GM18520 (cell line): Measurements from ENCODE around the gene MED12.
A peak's percentile ranks its signal among the peaks of the same experiment; 100 is the strongest.
"Not testable (repeated sequence)": the region's sequence is repeated elsewhere in the genome, so short reads cannot be mapped to it uniquely, and the experiment has no call there.

ENCODE experiments used
- ATAC-seq: cut with Tn5 transposase; IDR thresholded peaks from one replicate; pipeline ENCODE4 v1.9.1; 2021; ENCODE audit not compliant: unreplicated experiment

Gene MED12

DNA sequence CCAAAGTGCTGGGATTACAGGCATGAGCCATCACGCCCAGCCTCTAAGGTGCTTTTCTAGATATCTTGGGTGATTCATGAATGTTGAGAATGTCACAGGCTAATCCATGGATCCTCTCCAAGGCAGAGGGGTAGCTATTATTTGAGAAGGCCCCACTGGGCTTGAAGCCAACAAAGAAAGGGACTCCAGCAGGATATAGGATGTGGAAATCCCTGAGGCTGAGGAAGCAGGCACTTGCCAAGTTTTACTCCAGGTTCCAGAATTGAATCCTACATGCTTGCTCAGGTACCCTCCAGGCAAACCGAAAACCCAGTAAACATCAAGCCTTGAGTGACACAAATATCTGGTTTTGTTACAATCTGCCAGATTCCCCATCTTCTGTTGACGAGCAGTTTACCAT is 42.1 kb downstream of the MED12 start:
- ATAC-seq = no peak

DNA sequence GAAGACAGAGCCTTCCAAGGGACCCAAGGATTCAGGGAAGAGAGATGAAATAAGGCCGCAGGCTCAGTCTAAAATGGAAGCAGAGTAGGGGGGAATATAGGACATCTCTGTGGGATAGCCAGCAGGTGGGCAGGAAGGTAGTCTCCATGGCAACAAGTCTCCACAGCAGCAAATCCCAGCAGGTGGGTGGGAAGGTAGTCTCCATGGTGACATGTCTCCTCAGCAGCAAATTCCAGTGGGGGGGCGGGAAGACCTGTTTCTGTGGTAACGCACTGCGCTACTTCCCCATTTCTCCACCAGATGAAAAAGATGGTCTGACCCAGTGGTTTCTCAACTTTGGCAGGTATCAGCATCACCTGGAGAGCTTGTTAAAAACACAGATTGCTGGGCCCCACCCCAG is 44.6 kb downstream of the MED12 start:
- no peak for ATAC-seq

DNA sequence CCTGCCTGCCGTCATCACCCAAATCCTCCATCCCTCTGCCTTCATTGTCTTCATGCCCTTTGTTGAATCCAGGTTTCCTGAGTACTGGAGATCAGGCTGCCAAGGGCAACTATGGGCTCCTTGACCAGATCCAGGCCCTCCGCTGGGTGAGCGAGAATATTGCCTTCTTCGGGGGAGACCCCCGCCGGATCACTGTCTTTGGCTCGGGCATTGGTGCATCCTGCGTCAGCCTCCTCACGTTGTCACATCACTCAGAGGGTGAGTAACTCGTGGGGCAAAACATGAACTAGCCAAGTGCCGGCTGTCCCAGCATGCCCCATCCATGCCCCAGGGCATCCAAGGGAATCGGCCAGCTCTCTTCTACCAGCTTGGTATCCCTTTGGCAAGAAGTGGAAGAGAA is 45.7 kb downstream of the MED12 start:
- ATAC-seq = no peak

DNA sequence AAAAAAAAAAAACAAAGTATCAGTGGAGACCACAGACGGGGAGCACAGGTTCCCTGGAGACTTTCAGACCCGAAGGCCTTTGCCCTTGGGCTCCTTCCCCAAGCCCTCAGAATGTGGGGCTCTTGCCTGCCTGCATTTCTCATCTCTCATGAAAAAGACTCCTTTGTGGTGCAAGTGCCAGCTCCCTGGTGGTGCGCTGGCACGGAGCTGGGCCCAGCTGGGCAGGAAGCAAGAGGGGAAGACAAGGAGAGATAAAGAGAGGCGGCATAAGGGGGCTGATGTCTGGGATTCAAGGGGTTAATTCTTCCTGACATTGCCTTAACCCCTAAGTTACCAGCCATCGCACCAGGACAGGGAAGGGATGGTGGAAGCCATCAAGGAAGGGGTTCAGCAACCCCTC is 48.1 kb downstream of the MED12 start:
- no peak for ATAC-seq

GRCh38 chrX:71167031-71167781 is 48.8 kb downstream of the MED12 start:
- no peak for ATAC-seq

- ATAC-seq = no peak
Measured at GRCh38 chrX:71168134-71168533, 49.7 kb downstream of the MED12 start.

- ATAC-seq = no peak
Measured at GRCh38 chrX:71169586-71169985, 51.2 kb downstream of the MED12 start.

GRCh38 chrX:71170660-71171059 is 52.3 kb downstream of the MED12 start:
- no peak for ATAC-seq

GRCh38 chrX:71171110-71171801 is 52.9 kb downstream of the MED12 start:
- no peak for ATAC-seq

- ATAC-seq = no peak
Measured at GRCh38 chrX:71173440-71173839, 55.0 kb downstream of the MED12 start.

DNA sequence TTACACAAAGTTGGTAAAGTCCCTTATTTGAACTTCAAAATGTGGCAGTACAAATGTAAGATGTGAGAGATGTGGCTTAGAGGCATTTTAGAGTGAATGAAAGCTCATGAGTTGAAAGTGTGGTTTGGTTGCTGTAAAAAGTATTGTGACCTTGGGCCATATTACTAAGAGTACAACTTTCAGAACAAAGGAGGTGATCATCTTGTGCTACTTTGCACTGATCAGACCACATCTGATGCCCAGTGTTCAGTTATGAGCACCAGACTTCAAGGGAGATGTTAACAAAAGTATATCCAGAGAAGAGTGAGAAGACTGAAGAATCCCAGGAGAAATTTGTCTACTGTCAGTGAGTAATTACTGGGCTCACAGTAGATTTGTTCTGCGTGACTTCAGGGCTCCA is 56.4 kb downstream of the MED12 start:
- no peak for ATAC-seq

DNA sequence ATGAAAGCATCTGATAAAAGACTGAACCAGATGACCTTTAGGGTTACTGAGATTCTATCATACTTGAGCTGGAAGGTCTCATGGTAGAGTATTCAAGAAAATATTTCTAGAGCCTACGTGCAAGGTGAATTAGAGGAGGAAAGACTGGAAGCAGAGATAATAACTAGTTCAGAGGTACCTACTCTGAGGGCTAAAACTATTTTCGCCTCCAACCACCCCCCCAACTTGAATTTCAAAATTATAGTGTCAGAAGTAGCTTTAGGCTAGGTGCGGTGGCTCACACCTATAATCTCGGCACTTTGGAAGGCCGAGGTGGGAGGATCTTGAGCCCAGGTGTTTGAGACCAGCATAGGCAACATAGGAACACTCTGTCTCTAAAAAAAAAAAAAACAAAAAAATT is 57.1 kb downstream of the MED12 start:
- ATAC-seq = no peak

GRCh38 chrX:71177327-71177726 is 58.9 kb downstream of the MED12 start:
- no peak for ATAC-seq

DNA sequence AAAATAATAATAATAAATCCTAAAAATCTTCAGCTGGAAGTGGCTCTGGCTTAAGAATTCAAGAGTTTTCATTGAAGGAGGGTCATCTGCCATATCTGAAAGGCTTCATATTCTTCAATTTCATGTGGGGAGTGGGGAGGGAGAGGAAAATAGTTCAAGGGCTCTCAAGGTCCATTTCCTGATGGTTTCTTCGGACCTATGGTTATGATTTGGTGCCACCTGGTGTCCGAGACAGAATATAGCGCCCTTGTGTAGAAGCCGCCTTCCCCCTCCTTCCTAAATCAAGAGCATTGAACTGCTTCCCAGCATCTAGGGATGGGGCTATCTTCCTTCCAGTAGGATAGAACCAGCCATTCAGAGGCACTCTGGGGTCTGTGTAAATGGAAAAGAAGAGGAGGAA is 60.5 kb downstream of the MED12 start:
- ATAC-seq = no peak

GRCh38 chrX:71180579-71181265 is 62.3 kb downstream of the MED12 start:
- not testable (repeated sequence) for ATAC-seq

DNA sequence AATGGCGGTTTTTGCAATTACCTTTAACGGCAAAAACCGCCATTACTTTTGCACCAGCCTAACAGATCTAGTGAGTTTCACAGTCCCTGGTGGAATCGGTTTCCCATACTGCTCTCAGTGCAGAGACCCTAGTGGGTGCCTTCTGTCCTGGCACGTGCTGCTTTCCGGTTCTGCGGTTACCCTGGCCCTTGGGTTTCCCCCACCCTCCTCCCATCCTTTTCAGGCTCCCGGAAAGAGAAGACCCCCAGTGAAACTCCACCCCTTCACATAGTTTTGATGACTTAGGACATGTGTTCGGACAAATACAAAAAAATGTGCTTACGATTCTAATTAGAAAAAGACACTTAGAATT is 63.1 kb downstream of the MED12 start:
- peak; percentile 16 for ATAC-seq

DNA sequence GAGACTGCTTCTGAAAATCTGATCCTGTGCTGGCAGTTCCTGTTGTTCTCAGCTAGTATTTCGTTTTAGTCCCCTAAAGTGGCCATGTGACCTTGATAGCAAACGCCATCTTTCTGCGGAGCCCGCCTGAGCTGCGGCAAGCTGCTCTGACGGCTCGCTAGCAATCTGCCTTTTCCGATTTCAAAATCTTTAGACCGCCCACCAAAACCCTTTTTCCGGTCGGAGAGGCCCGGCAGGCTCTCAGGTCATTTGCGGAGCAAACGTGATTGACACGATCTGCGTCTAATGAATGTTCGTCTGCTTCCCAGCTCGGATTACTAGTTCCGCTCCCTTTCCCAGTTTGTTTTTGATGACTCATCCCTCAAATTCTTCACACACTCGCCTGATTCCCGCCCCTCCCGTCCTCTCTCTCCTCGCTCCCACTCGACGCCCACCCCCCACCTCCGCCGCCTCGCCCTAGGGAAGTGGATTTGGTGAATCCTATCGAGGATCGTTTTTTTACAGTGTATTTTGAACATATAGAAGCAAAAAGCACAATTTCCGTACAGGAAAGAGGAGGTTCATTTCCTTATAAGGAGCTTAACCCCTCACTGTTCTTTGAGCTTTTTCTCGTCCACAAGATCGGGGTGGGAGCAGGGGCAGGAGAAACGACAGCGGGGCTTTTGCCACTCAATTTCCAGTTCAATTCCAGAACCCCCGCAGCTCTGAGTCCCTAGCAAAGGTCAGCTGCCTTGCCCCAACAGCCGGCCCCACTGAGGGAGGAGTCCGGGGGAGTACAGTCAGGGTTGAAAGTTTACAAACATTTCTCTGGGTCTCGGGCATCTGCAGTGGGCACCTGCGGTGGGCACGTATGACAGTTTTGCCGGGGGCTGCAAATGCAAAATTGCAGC is 63.8 kb downstream of the MED12 start:
- peak; percentile 82 for ATAC-seq

DNA sequence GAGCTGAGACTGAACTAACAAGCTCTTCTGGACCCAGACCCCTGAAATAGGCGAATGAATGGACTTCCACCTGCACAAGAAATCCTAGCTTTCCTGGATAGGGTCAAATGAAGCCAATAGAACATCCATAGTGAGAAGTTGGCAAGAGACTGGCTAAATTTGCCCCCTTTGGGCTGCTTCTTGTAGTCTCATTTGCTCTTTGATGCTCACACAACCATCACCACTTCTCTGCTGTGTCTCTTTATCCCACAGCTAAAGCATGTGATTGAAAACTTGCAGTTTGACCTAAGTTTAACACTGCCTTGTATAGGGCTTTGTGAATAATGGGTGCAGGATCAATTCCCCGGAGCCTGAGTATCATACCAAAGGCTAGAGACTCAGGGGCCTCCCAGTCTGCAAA is 64.5 kb downstream of the MED12 start:
- ATAC-seq = no peak

GRCh38 chrX:71183341-71183740 is 64.9 kb downstream of the MED12 start:
- no peak for ATAC-seq

GRCh38 chrX:71184092-71184491 is 65.7 kb downstream of the MED12 start:
- no peak for ATAC-seq

- ATAC-seq = no peak
Measured at GRCh38 chrX:71184803-71185495, 66.6 kb downstream of the MED12 start.
